ENCODE data around the gene PAEP. TPM values are rescaled to one million over a fixed set of nuclear protein-coding genes. Genes with fewer than 3 reads are reported as not detected.

PAEP gene
- total RNA-seq, 5 donors from 2014 or later (not counting 1 experiment from before 2014, with no cell fraction given), result not detected

DNA sequence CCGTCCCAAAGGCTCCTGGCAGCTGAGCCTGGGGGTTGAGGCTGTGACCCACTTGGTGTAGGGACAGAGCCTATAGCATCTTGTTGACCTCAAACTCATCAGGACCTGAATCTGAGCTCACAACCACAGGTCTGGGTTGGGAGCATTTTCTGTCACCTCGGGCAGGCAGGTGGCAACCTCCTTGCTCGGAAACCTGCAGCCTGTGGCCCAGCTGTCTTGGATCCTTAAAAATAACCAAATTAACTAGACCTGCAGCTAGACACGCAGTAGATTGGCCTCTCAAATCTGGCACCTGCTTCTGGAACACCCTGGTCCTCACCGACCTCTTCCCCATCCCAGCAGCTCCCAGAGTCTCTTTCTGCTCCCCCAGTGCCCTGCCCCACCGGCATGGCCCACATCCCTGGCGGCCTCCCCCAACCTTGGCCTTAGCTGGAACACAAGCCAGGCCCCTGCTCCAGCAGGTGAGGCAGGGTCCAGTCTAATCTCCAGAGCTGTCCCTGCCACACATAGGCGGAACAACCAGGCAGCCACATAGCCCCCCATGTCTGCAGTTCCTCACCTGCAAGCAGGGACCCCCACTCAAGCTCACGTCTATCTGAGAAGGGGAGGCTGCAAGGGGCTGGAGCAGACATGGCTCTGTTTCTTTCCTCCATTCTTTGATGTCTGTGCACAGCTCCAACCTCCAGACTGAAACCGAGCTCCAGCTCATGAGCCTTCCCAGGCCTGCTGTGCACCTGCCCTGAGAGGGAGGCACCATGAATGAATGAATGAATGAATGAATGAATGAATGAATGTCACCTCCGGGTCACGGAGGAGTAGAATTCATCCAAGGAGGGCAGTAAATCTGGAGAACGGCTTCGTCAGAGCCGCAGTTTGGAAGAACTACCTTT lies 28.3 kb downstream of the PAEP start:
- ATAC-seq (replicated peaks in 1 of 4) (no peak), DNase-seq (no peak)
- ChIA-PET POLR2A (no interaction called here), CTCF (no interaction called here)
- H3K4me3 ChIP-seq (ENCODE audit: control insufficient read depth in 1 of 2, extremely low read depth in 1 of 2, low read length in 1 of 2), result no peak overlapping the region
- H3K27me3 Mint-ChIP-seq, result peaks cover 16 to 30% of the 10 kb centered on the region in 2 donors
- H3K27ac ChIP-seq (ENCODE audit: low read length), result no peak overlapping the region
- no peak overlapping the region for H3K27ac Mint-ChIP-seq
- no peaks in the 10 kb centered on the region for H3K9me3 ChIP-seq
- 58% methylated on average over 11 of the region's 15 CpGs for WGBS (ENCODE audit: insufficient coverage)
- H3K36me3 Mint-ChIP-seq, result no peaks in the 10 kb centered on the region
- no peak overlapping the region for H3K4me3 Mint-ChIP-seq
- H3K4me1 Mint-ChIP-seq, result no peaks in the 10 kb centered on the region
- peaks cover 0 to 40% of the 10 kb centered on the region in 2 experiments for H3K27me3 ChIP-seq (replicated peaks in 1 of 2; ENCODE audit: control insufficient read depth in 2 of 2, extremely low read depth in 1 of 2, insufficient read depth in 2 of 2, low read length in 1 of 2)
- H3K4me1 ChIP-seq (ENCODE audit: control insufficient read depth in 1 of 2, extremely low read depth in 1 of 2, insufficient read depth in 2 of 2, low read length in 2 of 2), result no peaks in the 10 kb centered on the region
- H3K9me3 Mint-ChIP-seq, result peaks cover 0 to 2% (median 2%) of the 10 kb centered on the region in 3 donors
- H3K36me3 ChIP-seq (ENCODE audit: control insufficient read depth in 2 of 2, extremely low read depth in 1 of 2, insufficient read depth in 1 of 2, low read length in 1 of 2), result no peaks in the 10 kb centered on the region

DNA sequence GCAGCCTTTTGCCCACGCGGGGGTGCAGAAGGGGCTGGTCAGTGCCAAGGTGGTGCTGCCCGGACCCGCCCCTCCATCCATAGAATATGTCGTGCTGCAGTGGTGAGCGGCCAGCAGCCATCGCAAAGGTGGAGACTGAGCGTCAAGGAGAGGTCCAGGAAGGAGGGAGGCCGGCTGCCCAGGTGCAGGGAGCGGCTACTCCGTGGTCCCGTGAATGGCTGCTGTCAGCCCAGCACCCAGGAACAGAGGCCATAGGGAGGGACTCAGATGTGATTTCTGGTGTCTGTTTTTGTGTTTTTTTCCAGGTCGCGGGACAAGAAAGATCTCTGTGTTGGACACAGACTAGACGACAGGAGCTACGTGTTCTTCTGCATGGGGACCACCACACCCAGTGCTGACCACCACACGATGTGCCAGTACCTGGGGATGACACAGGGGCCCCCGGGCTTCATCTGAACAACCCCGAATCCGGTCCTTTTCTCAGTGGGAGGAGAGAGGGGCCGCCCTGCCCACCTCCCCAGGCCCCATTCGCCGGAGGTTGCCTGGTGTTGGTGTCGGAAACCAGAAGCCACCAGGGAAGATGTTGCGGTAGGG lies 29.0 kb downstream of the PAEP start:
- Mint-ChIP-seq H3K9me3 (peaks cover 0 to 8% (median 4%) of the 10 kb centered on the region in 3 donors), H3K27ac (no peak overlapping the region), H3K4me1 (no peaks in the 10 kb centered on the region), H3K4me3 (no peak overlapping the region), H3K36me3 (no peaks in the 10 kb centered on the region), H3K27me3 (peaks cover 19 to 26% of the 10 kb centered on the region in 2 donors)
- ChIA-PET CTCF (no interaction called here), POLR2A (no interaction called here)
- H3K4me3 ChIP-seq (ENCODE audit: control insufficient read depth in 1 of 2, extremely low read depth in 1 of 2, low read length in 1 of 2), result no peak overlapping the region
- peaks cover 0 to 37% of the 10 kb centered on the region in 2 experiments for H3K27me3 ChIP-seq (replicated peaks in 1 of 2; ENCODE audit: control insufficient read depth in 2 of 2, extremely low read depth in 1 of 2, insufficient read depth in 2 of 2, low read length in 1 of 2)
- no peaks in the 10 kb centered on the region for H3K36me3 ChIP-seq (ENCODE audit: control insufficient read depth in 2 of 2, extremely low read depth in 1 of 2, insufficient read depth in 1 of 2, low read length in 1 of 2)
- DNase-seq, result no peak
- no peaks in the 10 kb centered on the region for H3K9me3 ChIP-seq
- WGBS (ENCODE audit: insufficient coverage), result 75% methylated on average over 21 of the region's 25 CpGs
- ATAC-seq (replicated peaks in 1 of 4), result no peak
- H3K4me1 ChIP-seq (ENCODE audit: control insufficient read depth in 1 of 2, extremely low read depth in 1 of 2, insufficient read depth in 2 of 2, low read length in 2 of 2), result no peaks in the 10 kb centered on the region
- H3K27ac ChIP-seq (ENCODE audit: low read length), result no peak overlapping the region

DNA sequence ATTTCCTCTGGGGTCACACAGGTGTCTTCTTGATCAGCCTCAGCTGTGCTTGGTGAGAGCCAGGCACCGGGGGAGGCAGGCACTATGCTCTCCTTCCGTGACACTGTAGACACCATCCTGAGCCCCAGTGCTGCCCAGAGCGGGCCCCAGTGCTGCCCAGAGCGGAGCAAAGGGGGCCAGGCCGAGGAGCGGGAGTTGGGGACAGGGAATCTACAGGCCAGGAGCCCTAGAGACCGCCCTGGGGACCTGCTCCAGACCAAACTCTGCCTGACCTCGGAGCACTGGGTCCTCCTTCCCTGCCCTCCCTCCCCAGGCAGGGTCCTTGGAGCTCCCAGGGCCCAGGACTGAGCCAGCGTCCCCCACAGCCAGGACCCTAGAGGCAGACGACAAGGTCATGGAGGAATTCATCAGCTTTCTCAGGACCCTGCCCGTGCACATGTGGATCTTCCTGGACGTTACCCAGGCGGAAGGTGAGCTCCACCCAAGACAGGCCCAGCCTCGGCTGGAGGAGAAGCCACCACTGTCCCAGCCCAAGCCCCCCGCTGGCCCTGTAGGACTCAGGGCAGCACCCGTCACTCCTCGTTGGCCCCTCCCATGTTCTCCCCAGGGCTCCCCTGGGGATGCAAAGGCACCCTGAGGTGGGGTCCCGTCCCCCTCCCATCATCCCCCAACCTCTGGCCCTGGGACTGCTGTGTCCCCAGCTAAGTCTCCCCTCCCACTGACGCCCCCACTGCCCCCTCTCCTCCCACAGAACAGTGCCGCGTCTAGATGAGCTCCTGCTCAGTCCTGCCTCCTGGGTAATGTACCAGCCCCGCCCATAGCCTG lies 30.2 kb downstream of the PAEP start:
- Mint-ChIP-seq H3K9me3 (peaks cover 0 to 8% (median 7%) of the 10 kb centered on the region in 3 donors), H3K27me3 (peaks cover 20 to 24% of the 10 kb centered on the region in 2 donors), H3K36me3 (no peaks in the 10 kb centered on the region), H3K4me1 (no peaks in the 10 kb centered on the region), H3K4me3 (no peak overlapping the region), H3K27ac (no peak overlapping the region)
- no peaks in the 10 kb centered on the region for H3K9me3 ChIP-seq
- no peak overlapping the region for H3K27ac ChIP-seq (ENCODE audit: low read length)
- no peak for ATAC-seq (replicated peaks in 1 of 4)
- no peaks in the 10 kb centered on the region for H3K4me1 ChIP-seq (ENCODE audit: control insufficient read depth in 1 of 2, extremely low read depth in 1 of 2, insufficient read depth in 2 of 2, low read length in 2 of 2)
- H3K27me3 ChIP-seq (replicated peaks in 1 of 2; ENCODE audit: control insufficient read depth in 2 of 2, extremely low read depth in 1 of 2, insufficient read depth in 2 of 2, low read length in 1 of 2), result peaks cover 0 to 32% of the 10 kb centered on the region in 2 experiments
- no peaks in the 10 kb centered on the region for H3K36me3 ChIP-seq (ENCODE audit: control insufficient read depth in 2 of 2, extremely low read depth in 1 of 2, insufficient read depth in 1 of 2, low read length in 1 of 2)
- no peak overlapping the region for H3K4me3 ChIP-seq (ENCODE audit: control insufficient read depth in 1 of 2, extremely low read depth in 1 of 2, low read length in 1 of 2)
- ChIA-PET CTCF (interaction anchor here in 1 of 2 donors (0.5 kb wide), 1 partner anchor 25 kb away, joined by 3 read pairs; no protein-coding TSS in a partner anchor), POLR2A (no interaction called here)
- 69% methylated on average over 18 of the region's 22 CpGs for WGBS (ENCODE audit: insufficient coverage)
- DNase-seq, result no peak

DNA sequence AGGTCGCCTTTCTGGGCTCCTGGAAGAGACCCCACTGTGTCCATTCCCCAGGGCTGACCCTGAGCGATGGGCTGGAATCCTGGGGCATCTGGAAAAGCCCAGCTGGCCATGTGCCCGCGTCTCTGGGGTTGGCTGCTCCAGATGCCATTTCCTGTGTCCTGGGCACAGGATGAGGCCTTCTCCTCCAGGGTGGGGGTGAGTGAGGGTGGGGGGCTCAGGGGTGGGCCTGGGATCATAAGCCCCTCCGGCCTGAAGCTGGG lies 30.7 kb downstream of the PAEP start:
- no peaks in the 10 kb centered on the region for H3K36me3 ChIP-seq (ENCODE audit: control insufficient read depth in 2 of 2, extremely low read depth in 1 of 2, insufficient read depth in 1 of 2, low read length in 1 of 2)
- DNase-seq (peak in 1 of 35 experiments; percentile 7), ATAC-seq (replicated peaks in 1 of 4) (no peak)
- peaks cover 22 to 25% of the 10 kb centered on the region in 2 donors for H3K27me3 Mint-ChIP-seq
- H3K36me3 Mint-ChIP-seq, result no peaks in the 10 kb centered on the region
- H3K4me1 Mint-ChIP-seq, result no peaks in the 10 kb centered on the region
- CTCF ChIA-PET, result interaction anchor here in 1 of 2 donors (0.5 kb wide), 1 partner anchor 25 kb away, joined by 3 read pairs; no protein-coding TSS in a partner anchor
- no peaks in the 10 kb centered on the region for H3K4me1 ChIP-seq (ENCODE audit: control insufficient read depth in 1 of 2, extremely low read depth in 1 of 2, insufficient read depth in 2 of 2, low read length in 2 of 2)
- POLR2A ChIA-PET, result no interaction called here
- H3K9me3 ChIP-seq, result no peaks in the 10 kb centered on the region
- H3K4me3 Mint-ChIP-seq, result no peak overlapping the region
- no peak overlapping the region for H3K4me3 ChIP-seq (ENCODE audit: control insufficient read depth in 1 of 2, extremely low read depth in 1 of 2, low read length in 1 of 2)
- H3K27ac Mint-ChIP-seq, result no peak overlapping the region
- H3K9me3 Mint-ChIP-seq, result peaks cover 0 to 8% (median 7%) of the 10 kb centered on the region in 3 donors
- WGBS (ENCODE audit: insufficient coverage), result 53% methylated on average over 2 of the region's 5 CpGs
- no peak overlapping the region for H3K27ac ChIP-seq (ENCODE audit: low read length)
- H3K27me3 ChIP-seq (replicated peaks in 1 of 2; ENCODE audit: control insufficient read depth in 2 of 2, extremely low read depth in 1 of 2, insufficient read depth in 2 of 2, low read length in 1 of 2), result peaks cover 0 to 32% of the 10 kb centered on the region in 2 experiments

DNA sequence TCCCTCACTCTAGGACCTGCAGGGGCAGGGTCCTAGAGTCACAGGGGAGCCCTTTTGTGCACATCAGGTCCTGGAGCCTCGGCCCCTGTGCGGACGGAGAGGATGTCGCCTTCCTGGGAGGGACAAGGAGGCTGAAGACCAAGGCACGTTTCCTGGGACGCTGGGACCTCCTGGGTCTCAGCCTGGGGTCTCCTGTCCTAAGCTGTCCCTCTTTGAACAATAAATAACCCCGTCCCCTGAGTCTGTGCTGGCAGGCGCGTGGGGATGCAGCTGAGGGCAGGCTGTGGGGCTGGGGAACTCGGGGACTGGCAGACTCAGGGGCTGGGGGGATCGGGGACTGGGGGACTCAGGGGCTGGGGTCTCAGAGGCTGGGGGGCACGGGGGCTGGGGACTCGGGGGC lies 31.1 kb downstream of the PAEP start:
- peaks cover 0 to 32% of the 10 kb centered on the region in 2 experiments for H3K27me3 ChIP-seq (replicated peaks in 1 of 2; ENCODE audit: control insufficient read depth in 2 of 2, extremely low read depth in 1 of 2, insufficient read depth in 2 of 2, low read length in 1 of 2)
- H3K36me3 Mint-ChIP-seq, result no peaks in the 10 kb centered on the region
- H3K4me3 Mint-ChIP-seq, result no peak overlapping the region
- H3K4me3 ChIP-seq (ENCODE audit: control insufficient read depth in 1 of 2, extremely low read depth in 1 of 2, low read length in 1 of 2), result no peak overlapping the region
- H3K4me1 ChIP-seq (ENCODE audit: control insufficient read depth in 1 of 2, extremely low read depth in 1 of 2, insufficient read depth in 2 of 2, low read length in 2 of 2), result no peaks in the 10 kb centered on the region
- H3K27me3 Mint-ChIP-seq, result peaks cover 22 to 25% of the 10 kb centered on the region in 2 donors
- H3K27ac ChIP-seq (ENCODE audit: low read length), result no peak overlapping the region
- no peak for ATAC-seq (replicated peaks in 1 of 4)
- CTCF ChIA-PET, result no interaction called here
- H3K27ac Mint-ChIP-seq, result no peak overlapping the region
- peaks cover 0 to 8% (median 7%) of the 10 kb centered on the region in 3 donors for H3K9me3 Mint-ChIP-seq
- no peaks in the 10 kb centered on the region for H3K4me1 Mint-ChIP-seq
- H3K36me3 ChIP-seq (ENCODE audit: control insufficient read depth in 2 of 2, extremely low read depth in 1 of 2, insufficient read depth in 1 of 2, low read length in 1 of 2), result no peaks in the 10 kb centered on the region
- H3K9me3 ChIP-seq, result no peaks in the 10 kb centered on the region
- DNase-seq, result peak in 1 of 35 experiments; percentile 3
- 73% methylated on average over 4 of the region's 13 CpGs for WGBS (ENCODE audit: insufficient coverage)
- POLR2A ChIA-PET, result no interaction called here

DNA sequence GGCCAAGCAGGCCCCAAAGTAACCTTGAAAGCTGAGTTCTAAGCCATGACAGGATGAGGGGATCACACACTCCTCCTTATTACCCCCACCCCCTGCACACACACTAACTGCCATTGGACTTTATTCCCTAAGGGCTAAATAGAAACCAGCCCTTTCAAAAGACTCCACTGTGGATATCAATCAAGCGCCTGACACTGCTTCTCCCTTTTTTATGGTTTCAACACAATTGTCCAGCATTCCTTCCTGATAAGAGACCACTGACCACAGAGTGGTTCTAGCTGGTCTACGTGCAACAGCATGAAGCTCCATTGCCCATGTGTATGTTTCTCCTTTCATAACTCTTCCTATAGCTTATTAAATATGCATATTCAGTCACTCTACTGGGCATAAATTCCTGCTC lies 34.7 kb downstream of the PAEP start:
- Mint-ChIP-seq H3K27ac (no peak overlapping the region), H3K4me1 (no peaks in the 10 kb centered on the region), H3K4me3 (no peak overlapping the region), H3K36me3 (no peaks in the 10 kb centered on the region), H3K27me3 (peaks cover 22 to 24% of the 10 kb centered on the region in 2 donors), H3K9me3 (peaks cover 0 to 8% (median 7%) of the 10 kb centered on the region in 3 donors)
- no peaks in the 10 kb centered on the region for H3K4me1 ChIP-seq (ENCODE audit: control insufficient read depth in 1 of 2, extremely low read depth in 1 of 2, insufficient read depth in 2 of 2, low read length in 2 of 2)
- no peak for ATAC-seq (replicated peaks in 1 of 4)
- peaks cover 0 to 18% of the 10 kb centered on the region in 2 experiments for H3K27me3 ChIP-seq (replicated peaks in 1 of 2; ENCODE audit: control insufficient read depth in 2 of 2, extremely low read depth in 1 of 2, insufficient read depth in 2 of 2, low read length in 1 of 2)
- peak in 1 of 35 experiments; percentile 13 for DNase-seq
- CTCF ChIA-PET, result no interaction called here
- POLR2A ChIA-PET, result no interaction called here
- no peaks in the 10 kb centered on the region for H3K36me3 ChIP-seq (ENCODE audit: control insufficient read depth in 2 of 2, extremely low read depth in 1 of 2, insufficient read depth in 1 of 2, low read length in 1 of 2)
- no peak overlapping the region for H3K4me3 ChIP-seq (ENCODE audit: control insufficient read depth in 1 of 2, extremely low read depth in 1 of 2, low read length in 1 of 2)
- no peaks in the 10 kb centered on the region for H3K9me3 ChIP-seq
- H3K27ac ChIP-seq (ENCODE audit: low read length), result no peak overlapping the region
- WGBS (ENCODE audit: insufficient coverage), result 25% methylated on average over 2 of the region's 2 CpGs
